ENCODE data around the gene OR6P1.

DNA sequence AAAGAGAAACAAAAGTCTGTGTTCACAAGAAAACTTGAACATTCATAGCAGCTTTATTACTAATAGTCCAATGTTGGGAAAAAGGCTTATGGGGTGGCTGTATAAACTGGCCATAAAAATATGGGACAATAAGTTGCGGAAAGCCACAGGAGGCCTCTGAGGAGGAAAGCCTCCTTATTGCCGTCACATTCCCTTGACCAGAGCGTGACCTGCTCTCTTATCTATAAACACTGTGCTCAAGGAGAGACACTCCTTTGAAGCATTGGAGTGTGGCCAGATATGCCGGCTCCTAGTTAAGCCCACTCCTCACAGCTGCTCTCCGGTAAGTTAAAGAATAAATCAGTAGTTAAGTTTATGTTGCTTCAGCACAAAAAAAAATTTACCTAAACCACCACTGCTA, 35.9 kb downstream of the OR6P1 start:
- TF ChIP-seq, protein P1, sequence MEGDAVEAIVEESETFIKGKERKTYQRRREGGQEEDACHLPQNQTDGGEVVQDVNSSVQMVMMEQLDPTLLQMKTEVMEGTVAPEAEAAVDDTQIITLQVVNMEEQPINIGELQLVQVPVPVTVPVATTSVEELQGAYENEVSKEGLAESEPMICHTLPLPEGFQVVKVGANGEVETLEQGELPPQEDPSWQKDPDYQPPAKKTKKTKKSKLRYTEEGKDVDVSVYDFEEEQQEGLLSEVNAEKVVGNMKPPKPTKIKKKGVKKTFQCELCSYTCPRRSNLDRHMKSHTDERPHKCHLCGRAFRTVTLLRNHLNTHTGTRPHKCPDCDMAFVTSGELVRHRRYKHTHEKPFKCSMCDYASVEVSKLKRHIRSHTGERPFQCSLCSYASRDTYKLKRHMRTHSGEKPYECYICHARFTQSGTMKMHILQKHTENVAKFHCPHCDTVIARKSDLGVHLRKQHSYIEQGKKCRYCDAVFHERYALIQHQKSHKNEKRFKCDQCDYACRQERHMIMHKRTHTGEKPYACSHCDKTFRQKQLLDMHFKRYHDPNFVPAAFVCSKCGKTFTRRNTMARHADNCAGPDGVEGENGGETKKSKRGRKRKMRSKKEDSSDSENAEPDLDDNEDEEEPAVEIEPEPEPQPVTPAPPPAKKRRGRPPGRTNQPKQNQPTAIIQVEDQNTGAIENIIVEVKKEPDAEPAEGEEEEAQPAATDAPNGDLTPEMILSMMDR (IDR thresholded peaks at IDR 0.05; ENCODE audit: borderline replicate concordance, extremely low read depth, low read length, poor library complexity, severe bottlenecking): no peak
- TF ChIP-seq EZH2 (IDR thresholded peaks at IDR 0.05; ENCODE audit: borderline replicate concordance, low read depth, low read length, severe bottlenecking): no peak
